ENCODE data around the gene LIMS2.

LIMS2 gene

DNA sequence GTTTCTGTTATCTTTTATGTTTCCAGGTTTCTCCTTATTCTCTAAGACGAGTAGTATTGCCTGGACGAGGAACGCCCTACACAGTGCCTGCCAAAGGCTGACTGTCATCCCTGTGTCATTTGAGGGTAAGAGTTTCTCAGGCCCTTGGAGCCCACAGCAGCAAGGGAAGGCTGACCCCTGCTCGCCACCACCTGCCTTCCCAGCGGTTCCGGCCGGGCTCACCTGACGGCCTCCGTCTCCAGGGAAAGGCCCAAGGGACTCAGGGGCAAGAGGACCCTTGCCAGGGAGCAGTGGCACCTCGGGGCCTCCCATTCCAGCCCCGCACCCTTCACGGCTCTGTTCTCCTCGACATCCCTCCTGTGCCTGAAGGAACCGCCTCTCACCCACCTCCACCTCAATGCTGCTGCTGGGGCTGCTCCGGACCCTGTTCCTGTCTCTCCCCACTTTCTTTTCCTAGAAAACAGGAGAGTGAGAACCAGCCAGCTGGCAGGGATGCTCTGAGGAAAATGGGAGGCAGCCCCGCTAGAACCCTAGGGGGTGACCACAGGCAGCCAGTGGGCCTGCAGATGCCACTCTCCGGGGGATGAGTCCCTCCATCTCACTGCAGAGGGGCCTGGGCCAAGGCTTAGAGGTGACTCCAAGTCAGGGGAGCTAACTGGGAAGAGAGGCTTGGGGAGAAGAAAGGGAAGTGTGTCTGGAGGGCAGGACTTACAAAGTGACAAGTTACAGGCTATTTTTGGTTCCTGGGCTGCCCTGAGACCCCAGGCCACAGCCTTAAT lies 1.9 kb downstream of the LIMS2 start:
- no peak for DNase-seq

DNA sequence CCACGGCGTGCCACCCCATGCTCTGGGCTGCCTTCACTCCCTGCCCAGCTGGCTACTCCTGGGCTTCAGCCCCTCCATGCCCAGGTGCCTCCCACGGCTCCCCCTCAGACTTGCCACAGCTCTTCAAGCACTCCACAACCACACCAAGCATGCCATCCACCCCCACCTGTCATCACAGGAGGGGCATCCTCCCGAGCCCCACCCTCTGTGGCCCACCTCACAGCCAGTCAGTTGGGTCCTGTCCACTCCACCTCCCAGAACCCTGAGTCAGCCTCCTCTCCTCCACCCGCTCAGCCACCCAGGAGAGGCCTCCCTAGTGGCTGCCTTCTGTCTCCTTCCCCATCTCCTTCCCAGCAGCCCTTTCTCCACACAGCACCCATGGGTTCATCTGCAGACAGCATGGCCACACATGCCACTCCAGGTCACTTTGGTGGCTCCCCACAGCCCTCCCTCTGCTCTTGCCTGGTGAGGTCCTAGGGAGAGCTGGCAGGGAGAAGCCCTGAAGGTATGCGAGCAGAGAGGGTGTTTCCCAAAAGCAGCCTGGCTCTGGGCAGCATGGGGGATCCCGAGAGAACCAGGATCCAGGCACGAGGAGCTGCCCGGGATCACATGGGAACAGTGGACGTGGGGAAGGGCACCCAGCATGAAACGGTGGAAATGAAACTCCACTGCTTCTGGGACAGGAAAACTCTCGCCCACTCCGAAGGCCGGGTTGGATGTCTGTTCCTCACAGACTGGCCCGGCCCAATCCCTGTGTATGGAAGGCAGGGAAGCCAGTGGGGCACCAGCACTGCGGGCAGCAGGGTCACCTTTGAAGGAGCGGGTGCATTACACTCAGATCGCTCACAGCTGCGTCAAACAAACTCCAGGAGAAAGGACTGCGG lies 2.7 kb downstream of the LIMS2 start:
- DNase-seq = no peak

DNA sequence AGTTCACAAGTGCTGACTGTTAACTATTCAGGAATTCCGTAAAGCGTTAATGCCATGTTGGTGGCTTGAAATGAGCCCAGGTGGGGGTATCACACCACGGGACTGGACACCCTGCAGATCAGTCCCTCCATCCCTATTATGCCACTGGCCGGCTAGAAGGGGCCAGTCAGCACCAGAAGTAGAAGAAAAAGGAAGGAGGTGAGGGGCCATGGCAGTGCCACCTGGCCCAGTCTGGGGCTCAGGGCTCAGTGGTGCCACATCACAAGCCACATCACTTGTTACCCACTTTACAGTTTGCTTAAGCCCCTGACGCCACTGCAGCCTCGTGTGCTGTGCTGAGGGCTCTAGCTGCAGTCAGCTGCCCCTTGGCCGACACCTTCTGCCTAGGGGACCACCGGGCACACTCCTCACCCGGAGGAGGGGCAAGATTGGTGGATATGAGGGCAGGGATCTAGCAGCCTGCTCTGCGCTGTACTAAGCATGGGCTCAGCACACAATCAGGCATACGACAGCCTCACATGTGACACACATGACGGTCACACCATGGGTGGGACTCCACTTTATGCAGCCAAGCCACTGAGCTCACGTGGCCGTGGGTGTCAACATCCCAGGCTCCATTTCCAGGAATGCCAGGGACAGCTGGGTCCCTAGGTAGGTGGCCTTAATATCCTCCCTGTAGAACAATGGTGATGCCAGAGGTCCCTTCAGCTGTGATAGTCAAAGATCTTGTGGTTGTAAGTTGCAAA lies 3.6 kb downstream of the LIMS2 start:
- DNase-seq = no peak

DNA sequence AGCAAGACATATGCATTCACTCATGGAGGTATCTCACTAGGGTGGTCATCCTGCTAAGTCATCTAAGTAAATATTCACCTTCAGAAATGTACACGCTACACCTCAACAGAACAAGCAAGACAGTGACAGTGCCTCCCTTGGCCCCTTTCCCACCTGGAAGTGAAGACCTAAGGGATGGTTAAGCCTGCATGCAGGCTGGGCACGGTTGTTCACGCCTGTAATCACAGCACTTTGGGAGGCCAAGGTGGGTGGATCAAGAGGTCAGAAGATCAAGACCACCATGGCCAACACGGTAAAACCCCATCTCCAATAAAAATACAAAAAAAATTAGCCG lies 4.4 kb downstream of the LIMS2 start:
- no peak for DNase-seq

DNA sequence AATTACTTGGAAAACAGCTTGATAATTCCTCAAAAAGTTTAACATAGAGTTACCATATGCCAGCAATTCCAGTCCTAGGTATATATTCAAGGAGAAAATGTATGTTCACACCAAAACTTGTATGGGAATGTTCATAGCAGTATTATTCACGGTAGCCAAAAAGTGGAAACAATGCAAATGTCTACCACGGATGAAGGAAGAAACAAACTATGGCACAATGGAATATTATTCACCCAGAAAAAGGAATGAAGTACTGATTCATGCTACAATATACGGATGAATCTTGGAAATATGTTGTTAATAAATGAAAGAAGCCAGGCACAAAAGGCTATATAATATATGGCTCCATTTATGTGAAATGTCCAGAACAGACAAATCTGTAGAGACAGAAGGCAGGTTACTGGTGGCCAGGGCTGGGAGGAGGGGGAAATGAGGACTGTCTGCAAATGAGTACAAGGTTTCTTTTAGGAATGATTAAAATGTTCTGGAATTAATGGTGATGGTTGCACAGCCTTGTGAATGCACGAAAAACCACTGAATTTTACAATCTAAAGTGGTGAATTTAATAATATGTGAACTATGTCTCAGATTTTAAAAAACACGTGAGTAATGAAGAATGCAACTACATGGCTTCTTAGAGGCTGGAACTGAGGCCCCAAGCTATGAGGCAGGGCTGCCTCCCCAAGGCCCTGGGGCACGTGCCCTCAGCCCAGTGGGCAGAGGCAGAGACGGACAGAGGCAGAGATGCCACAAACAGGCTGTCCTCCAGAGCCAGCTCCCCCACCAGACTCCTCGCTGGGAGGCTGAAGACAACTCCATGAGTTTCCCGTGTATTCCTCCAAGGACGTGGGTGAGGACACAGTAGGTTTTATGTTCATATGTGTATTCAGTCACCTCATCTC lies 5.0 kb downstream of the LIMS2 start:
- DNase-seq = no peak

DNA sequence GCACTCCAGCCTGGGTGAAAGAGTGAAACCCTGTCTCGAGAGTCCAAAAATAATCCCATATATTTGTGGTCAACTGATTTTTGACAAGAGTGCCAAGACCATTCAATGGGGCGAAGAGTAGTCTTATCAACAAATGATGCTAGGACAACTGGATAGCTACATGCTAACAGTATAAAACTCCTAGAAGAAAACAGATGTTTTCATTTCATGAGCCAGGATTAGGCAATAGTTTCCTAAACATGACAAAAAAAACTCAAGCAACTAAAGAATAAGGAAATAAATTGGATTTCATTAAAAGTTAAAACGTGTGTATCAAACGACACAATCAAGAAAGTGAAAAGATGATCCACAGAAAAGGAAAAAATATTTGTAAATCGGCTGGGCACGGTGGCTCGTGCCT lies 6.3 kb downstream of the LIMS2 start:
- no peak for DNase-seq

DNA sequence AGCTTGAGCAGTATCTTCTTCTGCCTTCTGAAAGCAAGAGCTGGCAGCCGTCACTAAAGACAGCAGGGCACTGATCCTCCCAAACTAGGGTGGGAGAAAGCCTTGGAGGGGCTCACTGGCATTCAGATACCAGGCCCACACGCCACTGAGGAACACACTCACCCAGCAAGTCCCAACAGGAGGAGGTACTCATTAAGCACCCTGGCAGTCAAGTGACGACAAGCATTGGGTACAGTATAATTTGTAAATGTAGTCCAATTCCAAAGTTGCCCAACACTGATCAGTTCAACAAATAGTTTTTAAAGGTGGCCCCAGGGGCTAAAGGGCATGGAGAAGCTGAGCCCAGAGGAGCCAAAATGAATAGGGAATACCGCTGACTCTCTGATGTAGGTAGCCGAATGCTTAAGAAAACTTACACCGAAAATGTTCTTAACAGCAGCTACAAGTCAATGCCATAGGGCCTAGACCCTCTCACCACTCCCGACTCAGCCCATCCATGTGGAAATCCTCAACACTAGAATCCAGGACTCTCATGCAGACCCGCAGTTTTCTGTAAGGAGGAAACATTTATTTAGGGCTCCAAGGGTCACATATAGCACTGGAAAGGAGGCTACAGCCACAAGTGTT lies 9.9 kb downstream of the LIMS2 start:
- DNase-seq = no peak

DNA sequence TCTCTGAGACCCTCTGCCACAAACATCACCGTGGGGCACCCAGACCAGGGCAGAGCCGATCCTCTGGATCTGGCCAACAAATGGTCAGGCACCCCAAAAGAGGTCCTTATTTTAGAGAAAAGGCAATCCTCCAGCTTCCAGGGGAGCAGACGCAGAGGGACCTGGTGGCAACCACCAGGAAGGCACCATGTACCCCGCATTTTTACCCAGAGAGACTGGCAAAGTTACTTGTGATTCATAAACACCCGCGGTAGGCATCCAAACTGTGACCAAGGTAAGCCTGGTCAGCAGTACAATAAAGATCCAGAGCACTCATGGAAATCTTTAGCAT lies 10.5 kb downstream of the LIMS2 start:
- no peak for DNase-seq

DNA sequence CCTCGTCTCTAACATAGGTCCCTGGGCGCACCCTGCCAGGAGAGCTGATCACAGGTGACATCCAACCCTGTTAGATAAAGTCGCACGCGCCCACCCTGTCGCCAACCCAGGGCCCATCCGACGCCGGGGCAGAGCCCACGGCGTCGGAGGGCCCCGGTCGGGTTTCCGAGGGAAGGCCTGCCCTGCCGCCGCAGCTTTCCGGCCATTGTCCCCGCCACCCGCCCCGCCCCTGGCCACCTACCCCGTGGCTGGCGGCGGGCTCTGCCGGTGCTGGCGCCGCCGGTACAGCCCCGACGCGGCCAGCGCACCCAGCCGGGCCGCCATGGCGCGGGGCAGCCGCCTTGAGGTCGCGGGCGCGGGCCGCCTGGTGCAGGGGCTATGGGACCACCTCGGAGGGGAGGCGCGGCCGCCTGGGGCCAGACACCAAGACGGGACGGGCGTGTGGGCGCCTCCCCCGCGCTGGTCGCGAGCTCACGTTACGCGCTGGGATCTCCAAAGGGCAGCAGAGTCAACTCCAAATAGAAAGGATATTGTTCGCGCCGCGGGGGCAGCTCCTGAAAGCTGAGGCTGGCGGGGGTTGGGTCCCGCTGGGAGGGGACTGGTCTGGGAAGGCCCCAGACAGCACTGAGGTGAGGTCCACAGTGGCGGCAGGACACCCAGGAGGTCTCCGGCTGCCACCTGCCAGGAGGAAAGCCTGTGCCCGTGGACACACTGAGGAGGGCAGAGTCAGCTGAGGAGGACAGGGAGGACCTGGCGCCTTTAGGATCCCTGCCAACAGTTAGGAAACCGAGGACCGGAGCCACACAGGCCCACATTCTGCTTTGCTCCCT lies 11.1 kb downstream of the LIMS2 start:
- DNase-seq = no peak

DNA sequence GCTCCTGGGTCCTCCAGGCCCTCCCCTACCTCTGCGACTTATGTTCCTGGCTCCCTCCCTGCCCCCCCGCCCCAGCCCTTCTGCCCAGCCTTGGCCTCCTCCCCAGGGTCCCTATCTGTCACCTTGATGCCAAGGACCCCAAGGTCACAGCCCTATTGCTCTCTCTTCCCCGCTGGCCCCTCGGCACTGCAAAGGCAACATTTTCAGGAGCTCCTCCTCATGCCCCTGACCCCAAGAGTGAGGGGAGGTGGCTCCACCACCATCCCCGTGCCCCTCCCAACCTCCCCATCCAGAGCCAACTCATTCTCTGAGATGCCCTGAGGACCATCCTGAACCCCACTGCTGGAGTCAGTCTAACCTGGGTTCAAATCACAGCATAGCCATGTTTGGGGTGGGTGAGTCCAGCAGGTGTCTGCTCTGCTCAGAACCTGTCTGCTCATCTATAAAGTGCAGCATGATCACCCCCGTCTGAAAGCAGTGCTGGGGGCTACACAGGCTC lies 11.7 kb downstream of the LIMS2 start:
- no peak for DNase-seq

DNA sequence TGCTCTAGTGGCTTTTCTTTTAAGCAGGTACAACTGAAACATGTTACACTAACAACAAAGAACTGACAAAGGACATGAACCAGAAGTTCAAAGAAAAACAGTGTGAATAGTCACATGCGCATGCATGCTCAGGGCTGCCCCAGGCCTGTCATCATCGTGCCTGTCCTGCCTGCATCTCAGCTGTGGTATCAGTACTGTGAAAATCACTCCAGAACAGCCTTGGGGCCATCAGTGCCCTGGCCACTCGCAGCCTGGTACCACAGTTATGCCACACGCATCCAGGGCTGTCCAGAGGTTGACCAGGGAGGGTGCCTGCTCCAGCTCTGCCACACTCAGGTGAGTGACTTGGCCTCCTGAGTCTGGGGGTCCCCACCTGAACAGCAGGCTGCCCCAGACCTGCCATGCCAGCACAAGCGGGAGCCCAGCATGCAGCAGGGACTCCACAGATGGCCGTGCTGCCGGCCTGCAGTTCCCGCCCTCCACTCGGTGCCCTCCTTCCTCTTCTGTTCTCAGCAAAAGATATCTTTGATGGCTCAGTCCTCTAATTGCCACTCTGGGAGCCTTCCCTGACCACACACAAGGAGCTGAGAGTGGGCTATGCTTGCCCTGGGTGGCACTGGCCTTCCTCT lies 12.3 kb downstream of the LIMS2 start:
- DNase-seq = no peak

DNA sequence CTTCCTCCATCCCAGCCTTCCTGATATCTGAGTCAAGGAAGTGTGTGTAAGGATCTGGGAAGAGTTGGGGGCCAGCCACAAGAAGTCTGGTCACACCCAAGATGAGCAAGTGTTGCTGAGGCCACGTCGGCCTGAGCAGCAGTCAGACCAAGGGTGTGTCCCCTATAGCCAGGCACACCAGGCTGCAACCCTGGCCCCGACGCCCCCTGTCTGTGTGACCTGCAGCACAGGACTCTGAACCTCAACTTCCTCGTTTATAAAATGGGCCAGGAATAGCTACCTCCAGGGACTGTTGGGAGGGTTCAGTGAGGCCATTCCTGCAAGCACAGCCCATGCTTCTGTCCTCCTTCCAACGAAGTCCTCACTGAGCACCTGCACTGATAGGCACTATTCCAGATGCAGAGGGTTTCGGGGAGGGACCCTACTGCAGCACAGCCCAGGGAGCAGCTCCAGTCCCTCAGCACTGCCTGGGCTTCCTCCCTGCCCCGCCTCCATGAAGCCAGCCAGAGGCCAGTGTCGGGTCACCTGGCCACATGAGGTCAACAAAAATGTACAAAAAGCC lies 13.3 kb downstream of the LIMS2 start:
- no peak for DNase-seq

DNA sequence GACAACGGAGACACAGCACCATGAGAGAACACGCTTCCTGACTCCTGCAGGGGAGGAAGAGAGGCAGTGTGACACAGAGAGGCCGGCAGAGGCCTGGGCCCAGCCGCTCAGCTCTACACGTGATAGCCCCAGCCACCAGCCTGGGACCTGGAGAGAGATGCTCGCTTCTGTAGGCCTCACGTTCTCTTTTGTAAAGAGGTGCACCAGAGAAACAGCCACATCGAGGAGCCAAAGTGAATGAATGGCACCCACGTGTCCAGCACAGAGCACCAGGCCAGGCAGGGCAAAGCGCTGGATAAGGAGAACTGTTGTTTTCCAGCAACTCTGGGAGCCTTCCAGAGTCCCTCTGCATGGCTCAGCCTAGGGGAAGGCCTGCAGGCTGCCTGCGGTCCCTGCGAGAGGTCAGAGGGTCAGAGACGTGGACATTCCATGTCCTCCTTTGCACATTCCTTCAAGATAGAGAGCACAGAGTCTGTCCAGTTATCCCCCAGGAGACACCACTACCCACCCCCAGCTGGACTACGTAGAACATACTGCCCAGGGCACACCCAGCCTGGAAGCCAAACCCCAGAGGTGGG lies 14.2 kb downstream of the LIMS2 start:
- no peak for DNase-seq

DNA sequence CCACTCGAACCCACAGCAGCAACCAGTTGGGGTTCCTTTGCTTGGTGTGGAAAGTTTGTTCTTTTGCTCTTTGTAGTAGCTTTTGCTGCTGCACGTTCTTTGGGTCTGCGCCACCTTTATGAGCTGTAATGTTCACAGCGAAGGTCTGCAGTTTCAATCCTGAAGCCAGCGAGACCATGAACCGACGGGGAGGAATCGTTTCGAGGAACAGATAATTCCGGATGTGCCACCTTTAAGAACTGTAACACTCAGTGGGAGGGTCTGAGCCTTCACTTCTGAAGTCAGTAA lies 15.1 kb downstream of the LIMS2 start:
- no peak for DNase-seq

DNA sequence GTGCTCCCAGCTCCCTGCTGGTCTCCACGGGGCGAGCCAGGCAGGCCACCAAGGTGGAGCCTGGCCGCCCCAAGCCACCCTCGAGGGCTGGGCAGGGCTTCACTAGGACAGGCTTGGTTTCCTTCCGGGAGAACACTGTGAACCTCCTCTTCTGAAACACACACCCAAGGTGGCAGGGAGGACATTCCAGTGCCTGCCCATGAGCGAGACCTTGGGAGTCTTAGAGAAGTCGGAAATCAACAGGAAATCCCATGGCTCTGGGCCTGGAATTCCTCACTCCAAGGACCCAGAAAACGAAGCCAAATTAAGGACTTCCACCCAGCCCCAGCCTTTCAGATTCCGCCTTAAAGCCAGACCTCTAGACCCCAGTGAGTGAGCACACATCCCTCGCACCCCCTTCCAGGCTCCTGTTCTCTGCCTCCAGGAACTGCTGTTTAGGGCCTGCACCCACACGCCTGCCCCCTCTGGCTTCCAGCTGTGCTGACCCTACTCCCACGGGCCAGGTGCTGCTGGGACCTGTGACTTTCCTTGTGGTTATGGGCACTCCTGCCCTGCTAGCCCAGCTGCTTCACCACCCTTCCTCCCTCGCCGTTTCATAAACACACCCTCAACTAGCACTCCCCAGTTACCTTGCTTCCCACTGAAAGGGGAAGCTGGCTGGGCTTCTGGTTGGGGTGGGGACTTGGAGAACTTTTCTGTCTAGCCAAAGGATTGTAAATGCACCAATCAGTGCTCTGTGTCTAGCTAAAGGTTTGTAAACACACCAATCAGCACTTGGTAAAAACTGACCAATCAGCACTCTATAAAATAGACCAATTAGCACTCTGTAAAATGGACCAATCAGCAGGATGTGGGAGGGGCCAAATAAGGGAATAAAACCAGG lies 15.7 kb downstream of the LIMS2 start:
- DNase-seq = no peak

DNA sequence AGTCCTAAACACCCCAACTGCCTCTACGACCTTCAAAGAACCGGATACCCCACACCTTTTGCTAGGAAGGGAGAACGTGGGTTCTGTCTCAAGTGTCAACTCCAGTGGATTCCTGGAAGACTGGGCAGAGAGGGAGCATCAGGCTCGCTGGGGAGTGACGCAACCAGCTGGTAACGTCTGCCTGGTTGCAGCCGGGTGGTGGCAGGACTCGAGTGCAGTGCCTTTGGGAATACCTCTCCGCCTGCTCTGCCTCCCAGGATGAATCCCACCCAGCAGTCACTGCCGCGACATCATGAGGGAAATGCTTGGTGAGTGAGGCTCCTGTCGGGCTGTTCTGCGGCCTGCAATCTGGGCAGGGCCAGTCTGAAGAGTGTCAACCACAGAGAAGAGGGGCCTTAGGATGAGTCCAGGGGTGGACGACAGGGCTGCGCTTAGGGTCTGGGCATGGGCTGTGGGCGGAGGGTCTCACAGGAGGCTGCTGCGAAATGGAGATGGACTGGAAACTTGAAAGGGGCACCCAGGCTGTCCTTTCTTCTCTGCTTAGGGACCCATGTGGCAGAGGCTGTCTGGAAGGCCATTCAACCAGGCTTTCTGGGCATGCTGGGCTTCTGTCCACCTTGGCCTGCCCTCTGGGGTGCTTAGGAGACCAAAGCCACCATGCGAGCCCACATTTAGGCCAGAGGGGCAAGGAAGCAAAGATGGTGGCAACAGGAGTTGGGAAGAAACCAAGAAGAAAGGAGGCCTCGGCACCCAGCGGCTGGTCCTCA lies 16.5 kb downstream of the LIMS2 start:
- no peak for DNase-seq

DNA sequence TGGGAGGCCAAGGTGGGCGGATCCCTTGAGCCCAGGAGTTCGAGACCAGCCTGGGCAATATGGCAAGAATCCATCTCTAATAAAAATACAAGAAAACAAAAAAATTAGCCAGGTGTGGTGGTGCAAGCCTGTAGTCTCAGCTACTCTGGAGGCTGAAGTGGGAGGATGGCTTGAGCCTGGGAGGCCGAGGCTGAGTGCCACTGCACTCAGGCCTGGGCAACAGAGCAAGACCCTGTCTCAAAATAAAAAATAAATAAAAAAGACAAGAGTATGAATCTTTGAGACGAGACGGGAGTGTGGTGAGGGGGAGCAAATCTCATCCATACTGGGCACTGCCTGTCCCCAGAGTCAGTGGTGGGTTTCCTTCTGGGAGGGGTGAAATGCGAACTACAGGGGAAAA lies 17.2 kb downstream of the LIMS2 start:
- DNase-seq = no peak

DNA sequence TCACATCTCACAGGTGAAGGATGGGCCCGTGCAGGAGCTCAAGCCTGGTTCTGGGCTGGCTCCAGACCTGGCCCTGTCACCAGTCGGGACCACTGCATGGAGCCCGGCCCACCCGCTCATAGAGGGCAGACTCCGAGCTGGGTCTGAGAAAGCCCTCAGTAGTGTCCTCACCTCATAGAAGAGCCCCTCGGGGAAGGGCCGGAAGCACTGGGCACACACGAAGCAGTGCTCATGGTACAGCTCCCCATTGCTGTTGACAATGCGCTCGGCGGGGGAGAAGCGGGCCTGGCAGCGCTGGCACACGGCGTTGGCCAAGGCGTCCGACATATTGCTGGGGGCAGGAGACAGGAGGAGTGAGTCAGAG lies 18.1 kb downstream of the LIMS2 start:
- DNase-seq = no peak

Data from NCI-H187 (cell line).